B cell (primary cell): Measurements from ENCODE around the gene UCN2. TPM values are rescaled to one million over a fixed set of nuclear protein-coding genes. Genes with fewer than 3 reads are reported as not detected.

ENCODE experiments used
- ATAC-seq: fragments of 200-7000 bp; cut with Tn5 transposase; one replicate; pipeline ENCODE4 v1.10.0; 2021; ENCODE audit warnings: low read depth, mild to moderate bottlenecking, moderate number of reproducible peaks, moderate library complexity
- CTCF ChIA-PET: fragments of 350-600 bp; sonication (Branson Sonifier 250); formaldehyde crosslinking; loops from one replicate; lab custom pipeline; 2021; ENCODE audit warnings: antibody characterized with exemption, inconsistent platforms; lab: Charles Lee
- POLR2A ChIA-PET: fragments of 350-600 bp; sonication (Branson Sonifier 250); formaldehyde crosslinking; loops from one replicate; lab custom pipeline; 2021; ENCODE audit warnings: antibody characterized with exemption; lab: Charles Lee
- DNase-seq: peaks from one replicate; pipeline ENCODE4 v3.0.0; 2013
- H2AFZ ChIP-seq: 2 replicates; pipeline ENCODE4 v1.6.1; 2012; ENCODE audit warnings: mild to moderate bottlenecking, low read depth, low read length; ENCODE audit not compliant: insufficient read depth, poor library complexity, severe bottlenecking
- H3K27ac ChIP-seq, 2 donors: 1 replicate in 1 of 2; 2 replicates in 1 of 2; pipeline ENCODE4 v1.5.1; 2012 to 2013; ENCODE audit warnings: low read length in 2 of 2, mild to moderate bottlenecking in 2 of 2, moderate library complexity in 1 of 2
- H3K27me3 ChIP-seq, 4 experiments: fragments of 200-600 bp in 1 of 4; sonication (generic) in 1 of 4; replicated peaks in 1 of 4; 1 replicate in 2 of 4; 2 replicates in 2 of 4; pipeline versions ENCODE4 v1.6.1 to v1.7.0; 2013 to 2016; ENCODE audit warnings: low read length in 3 of 4, mild to moderate bottlenecking in 2 of 4, mixed read lengths in 1 of 4, moderate library complexity in 1 of 4; ENCODE audit not compliant: insufficient read depth in 4 of 4, control insufficient read depth in 3 of 4; ENCODE audit errors: control extremely low read depth in 1 of 4
- H3K36me3 ChIP-seq, 2 experiments: replicated peaks in 1 of 2; 1 replicate in 1 of 2; 2 replicates in 1 of 2; pipeline versions ENCODE4 v1.6.1 to v1.7.1; 2013; ENCODE audit warnings: low read length in 1 of 2; ENCODE audit not compliant: insufficient read depth in 2 of 2, control insufficient read depth in 1 of 2; ENCODE audit errors: control extremely low read depth in 1 of 2, extremely low read depth in 1 of 2
- H3K4me1 ChIP-seq, 2 donors: fragments of 200-600 bp in 1 of 2; sonication (generic) in 1 of 2; 1 replicate in 1 of 2; 2 replicates in 1 of 2; pipeline versions ENCODE4 v1.5.1 to v1.6.1; 2013 to 2017; ENCODE audit warnings: low read length in 2 of 2; ENCODE audit not compliant: control insufficient read depth in 2 of 2, insufficient read depth in 2 of 2
- H3K4me2 ChIP-seq: replicated peaks from 2 replicates; pipeline ENCODE3; 2012; ENCODE audit warnings: mild to moderate bottlenecking, low read depth, low read length; ENCODE audit not compliant: poor library complexity, severe bottlenecking
- H3K4me3 ChIP-seq, 5 experiments: fragments of 200-600 bp in 1 of 5; sonication (generic) in 1 of 5; 1 replicate in 3 of 5; 2 replicates in 2 of 5; pipeline versions ENCODE4 v1.5.1 to v1.7.0; 2011 to 2016; ENCODE audit warnings: low read length in 4 of 5, mild to moderate bottlenecking in 4 of 5, low read depth in 2 of 5, control low read depth in 1 of 5, moderate library complexity in 1 of 5; ENCODE audit not compliant: insufficient read depth in 1 of 5; ENCODE audit errors: control extremely low read depth in 1 of 5, extremely low read depth in 1 of 5
- H3K79me2 ChIP-seq: fragments of 200-600 bp; sonication (generic); one replicate; pipeline ENCODE4 v1.6.0; 2016; ENCODE audit warnings: low read length; ENCODE audit not compliant: control insufficient read depth, insufficient read depth
- H3K9ac ChIP-seq: fragments of 200-600 bp; sonication (generic); 2 replicates; pipeline ENCODE4 v1.6.1; 2017; ENCODE audit warnings: mild to moderate bottlenecking, low read length, moderate library complexity
- H3K9me3 ChIP-seq, 3 donors: one replicate each; pipeline versions ENCODE4 v1.6.1 to v1.7.1; 2013; ENCODE audit warnings: low read length in 2 of 3; ENCODE audit not compliant: control insufficient read depth in 2 of 3, insufficient read depth in 1 of 3; ENCODE audit errors: control extremely low read depth in 1 of 3
- H4K20me1 ChIP-seq: 2 replicates; pipeline ENCODE4 v1.6.0; 2012; ENCODE audit warnings: mild to moderate bottlenecking, low read length; ENCODE audit not compliant: insufficient read depth, control insufficient read depth, poor library complexity, severe bottlenecking
- H3K27ac Mint-ChIP-seq: one replicate; pipeline ENCODE4 v1.8.0; 2021; ENCODE audit warnings: mixed read lengths
- H3K27me3 Mint-ChIP-seq: one replicate; pipeline ENCODE4 v1.8.0; 2021; ENCODE audit warnings: mixed read lengths
- H3K4me1 Mint-ChIP-seq: one replicate; pipeline ENCODE4 v1.8.0; 2021; ENCODE audit warnings: mixed read lengths
- H3K4me3 Mint-ChIP-seq: one replicate; pipeline ENCODE4 v1.8.0; 2021; ENCODE audit warnings: mixed read lengths
- H3K9me3 Mint-ChIP-seq: one replicate; pipeline ENCODE4 v1.8.0; 2022; ENCODE audit warnings: mixed read lengths; ENCODE audit not compliant: insufficient read depth
- EZH2 ChIP-seq: IDR thresholded peaks from 2 replicates; pipeline ENCODE4 v1.6.1; 2012; ENCODE audit warnings: borderline replicate concordance, low read depth, mild to moderate bottlenecking, moderate library complexity, low read length; ENCODE audit not compliant: insufficient read depth, poor library complexity, severe bottlenecking
- WGBS: methylation state at CpG from one replicate; pipeline ENCODE4 v1.1.5; 2013; ENCODE audit warnings: missing lambda C conversion rate; ENCODE audit not compliant: insufficient coverage; 5-methylcytosine and 5-hydroxymethylcytosine counted together
- intact Hi-C: fragments of 100-400 bp; cut with micrococcal nuclease; formaldehyde crosslinking; loops from one replicate; pipeline ENCODE4 v1.10.0; 2022
- polyA plus RNA-seq: library from polyadenylated mRNA; depleted of rRNA; stranded (reverse); fragments of >200 nt; gene quantifications from 2 replicates; pipeline ENCODE4 v1.2.3, GENCODE V29; 2012
- total RNA-seq, 2 donors: library from RNA; stranded (reverse); fragments of 120-200 nt in 1 of 2; gene quantifications; 1 replicate in 1 of 2; 2 replicates in 1 of 2; pipeline versions ENCODE4 v1.2.3 to v1.2.4, GENCODE V29; 2013 to 2022
- TF ChIP-seq, protein P1 (sequence below): fragments of 200-600 bp; IDR thresholded peaks from one replicate; pipeline ENCODE4 v1.8.0; 2022; ENCODE audit warnings: antibody characterized with exemption, mild to moderate bottlenecking

The UCN2 gene
- total and polyA plus RNA-seq, 2 donors (not counting 1 experiment from before 2014, with no cell fraction given) = not detected

DNA sequence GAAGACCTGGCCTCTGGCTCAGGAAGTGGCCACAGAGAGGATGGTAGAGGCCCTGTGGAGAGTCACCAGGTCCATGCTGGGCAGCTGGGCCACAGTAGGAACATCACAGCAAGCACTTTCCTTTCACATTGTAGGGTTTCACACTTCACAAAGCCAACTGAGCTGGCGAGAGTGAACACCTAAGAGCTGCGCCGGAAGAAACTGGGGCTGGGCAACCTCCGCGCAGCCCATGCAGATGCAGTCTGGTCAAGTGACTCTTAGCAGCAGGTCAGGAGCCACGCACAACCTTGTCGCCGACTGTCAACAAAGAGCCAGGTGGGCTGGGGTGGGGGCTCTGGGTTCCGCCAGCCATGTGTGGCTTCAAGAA, 44.3 kb downstream of the UCN2 start:
- intact Hi-C loops = no loop called here
- H4K20me1 ChIP-seq = no peaks in the 10 kb centered on the region
- 98% methylated on average over 9 of the region's 9 CpGs for WGBS
- ChIA-PET CTCF (no interaction called here), POLR2A (no interaction called here)
- Mint-ChIP-seq H3K9me3 (no peaks in the 10 kb centered on the region), H3K27me3 (peaks cover 3% of the 10 kb centered on the region), H3K4me3 (no peak overlapping the region), H3K4me1 (peaks cover 4% of the 10 kb centered on the region), H3K27ac (no peak overlapping the region)
- no peaks in the 10 kb centered on the region for H3K9me3 ChIP-seq
- H3K4me2 ChIP-seq = no peak overlapping the region
- H2AFZ ChIP-seq = no peak overlapping the region
- no peaks in the 10 kb centered on the region for H3K36me3 ChIP-seq
- H3K4me3 ChIP-seq = no peak overlapping the region
- no peak overlapping the region for H3K9ac ChIP-seq
- peaks cover 0 to 2% (median 0%) of the 10 kb centered on the region in 4 experiments for H3K27me3 ChIP-seq
- ATAC-seq (no peak), DNase-seq (no peak)
- peaks cover 0 to 8% of the 10 kb centered on the region in 2 donors for H3K4me1 ChIP-seq
- TF ChIP-seq EZH2 = no peak
- TF ChIP-seq, protein P1, sequence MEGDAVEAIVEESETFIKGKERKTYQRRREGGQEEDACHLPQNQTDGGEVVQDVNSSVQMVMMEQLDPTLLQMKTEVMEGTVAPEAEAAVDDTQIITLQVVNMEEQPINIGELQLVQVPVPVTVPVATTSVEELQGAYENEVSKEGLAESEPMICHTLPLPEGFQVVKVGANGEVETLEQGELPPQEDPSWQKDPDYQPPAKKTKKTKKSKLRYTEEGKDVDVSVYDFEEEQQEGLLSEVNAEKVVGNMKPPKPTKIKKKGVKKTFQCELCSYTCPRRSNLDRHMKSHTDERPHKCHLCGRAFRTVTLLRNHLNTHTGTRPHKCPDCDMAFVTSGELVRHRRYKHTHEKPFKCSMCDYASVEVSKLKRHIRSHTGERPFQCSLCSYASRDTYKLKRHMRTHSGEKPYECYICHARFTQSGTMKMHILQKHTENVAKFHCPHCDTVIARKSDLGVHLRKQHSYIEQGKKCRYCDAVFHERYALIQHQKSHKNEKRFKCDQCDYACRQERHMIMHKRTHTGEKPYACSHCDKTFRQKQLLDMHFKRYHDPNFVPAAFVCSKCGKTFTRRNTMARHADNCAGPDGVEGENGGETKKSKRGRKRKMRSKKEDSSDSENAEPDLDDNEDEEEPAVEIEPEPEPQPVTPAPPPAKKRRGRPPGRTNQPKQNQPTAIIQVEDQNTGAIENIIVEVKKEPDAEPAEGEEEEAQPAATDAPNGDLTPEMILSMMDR = no peak
- H3K27ac ChIP-seq = no peak overlapping the region
- H3K79me2 ChIP-seq = no peaks in the 10 kb centered on the region

DNA sequence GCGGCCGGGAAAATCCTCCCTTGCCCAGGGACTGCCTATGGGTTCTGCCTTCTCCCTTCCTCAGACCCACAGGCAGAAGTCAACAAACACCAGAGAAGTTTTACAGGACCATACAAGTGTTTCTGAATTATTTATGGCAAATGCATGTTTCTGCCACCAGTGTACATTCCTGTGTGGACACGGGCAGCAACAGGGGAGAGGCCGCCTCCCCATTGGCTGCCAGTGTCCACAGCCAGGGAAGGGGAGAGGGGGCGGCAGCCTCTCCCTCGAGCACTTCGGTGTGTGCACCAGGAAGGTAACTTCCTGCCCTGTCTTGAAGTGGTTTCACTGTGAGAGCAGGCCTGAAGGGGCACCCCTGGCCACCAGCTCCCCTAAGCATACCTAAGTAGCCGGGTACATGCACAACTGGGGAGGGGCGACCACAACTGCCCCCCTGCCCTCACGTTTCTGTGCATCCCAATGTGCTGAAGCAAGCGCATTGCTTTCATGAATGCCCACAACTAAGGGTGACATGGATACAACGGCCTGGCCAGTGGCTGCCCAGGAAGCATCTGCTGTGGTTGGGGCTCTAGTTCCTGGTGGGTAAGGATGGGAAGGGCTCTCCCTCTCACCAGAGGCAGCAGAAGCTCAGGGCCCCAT, 44.8 kb downstream of the UCN2 start:
- Mint-ChIP-seq H3K9me3 (no peaks in the 10 kb centered on the region), H3K27me3 (peaks cover 3% of the 10 kb centered on the region), H3K4me3 (no peak overlapping the region), H3K4me1 (peaks cover 4% of the 10 kb centered on the region), H3K27ac (no peak overlapping the region)
- H3K4me3 ChIP-seq = no peak overlapping the region
- DNase-seq (no peak), ATAC-seq (no peak)
- peaks cover 0 to 8% of the 10 kb centered on the region in 2 donors for H3K4me1 ChIP-seq
- CTCF ChIA-PET = no interaction called here
- H3K27ac ChIP-seq = no peak overlapping the region
- TF ChIP-seq, protein P1 = no peak
- TF ChIP-seq EZH2 = no peak
- WGBS = 60% methylated on average over 10 of the region's 12 CpGs
- no peak overlapping the region for H2AFZ ChIP-seq
- H3K27me3 ChIP-seq = peaks cover 0 to 2% (median 0%) of the 10 kb centered on the region in 4 experiments
- no peaks in the 10 kb centered on the region for H3K79me2 ChIP-seq
- no peak overlapping the region for H3K9ac ChIP-seq
- H4K20me1 ChIP-seq = no peaks in the 10 kb centered on the region
- H3K9me3 ChIP-seq = no peaks in the 10 kb centered on the region
- intact Hi-C loops = no loop called here
- POLR2A ChIA-PET = no interaction called here
- H3K4me2 ChIP-seq = no peak overlapping the region
- no peaks in the 10 kb centered on the region for H3K36me3 ChIP-seq
